ENCODE results near the gene OR4L1. TPM values are rescaled to one million over a fixed set of nuclear protein-coding genes. Genes with fewer than 3 reads are reported as not detected.
"Not testable (repeated sequence)": the region's sequence is repeated elsewhere in the genome, so short reads cannot be mapped to it uniquely, and the experiment has no call there.

OR4L1 gene
- total and polyA plus RNA-seq, 2 donors (not counting 3 experiments of a cell fraction or from before 2014, with no cell fraction given) = not detected

- FAIRE-seq (no peak), DNase-seq (ENCODE audit: low read depth, low spot score) (no peak)
- no peaks in the 10 kb centered on the region for H3K9me1 ChIP-seq (replicated peaks; ENCODE audit: control insufficient read depth, extremely low read depth, insufficient read depth, low read length)
- no peaks in the 10 kb centered on the region for H3K36me3 ChIP-seq (ENCODE audit: control insufficient read depth in 2 of 2, extremely low read depth in 1 of 2, insufficient read depth in 2 of 2, low read length in 2 of 2)
- no peak for TF ChIP-seq CTCF (IDR thresholded peaks at IDR 0.05; ENCODE audit: extremely low read depth in 1 of 2, insufficient read depth in 1 of 2, low read depth in 1 of 2, low read length in 2 of 2)
- no peak for TF ChIP-seq POLR2AphosphoS5 (IDR thresholded peaks at IDR 0.05; ENCODE audit: insufficient read depth, low read depth, low read length)
- TF ChIP-seq MYC (IDR thresholded peaks at IDR 0.05; ENCODE audit: low read depth, low read length) = no peak
- TF ChIP-seq FOS (IDR thresholded peaks at IDR 0.05; ENCODE audit: borderline replicate concordance, insufficient read depth, low read length) = no peak
- no peak for TF ChIP-seq GATA2 (IDR thresholded peaks at IDR 0.05; ENCODE audit: insufficient read depth, insufficient read length, low read depth, low read length)
- TF ChIP-seq MAX (IDR thresholded peaks at IDR 0.05; ENCODE audit: insufficient read depth, insufficient read length) = no peak
- TF ChIP-seq EZH2 (IDR thresholded peaks at IDR 0.05; ENCODE audit: borderline replicate concordance, low read depth, low read length, severe bottlenecking) = no peak
- no peak for TF ChIP-seq JUN (IDR thresholded peaks at IDR 0.05; ENCODE audit: borderline replicate concordance, insufficient read depth, insufficient read length, low read depth)
- no peak for TF ChIP-seq POLR2A (IDR thresholded peaks at IDR 0.05; ENCODE audit: low read depth, low read length)
- H3K79me2 ChIP-seq (ENCODE audit: control insufficient read depth, insufficient read depth, low read length) = no peaks in the 10 kb centered on the region
- H3K4me1 ChIP-seq (ENCODE audit: control insufficient read depth, extremely low read depth, insufficient read depth, low read length) = no peaks in the 10 kb centered on the region
- dilution Hi-C loops (cut with MboI; ENCODE audit: extremely low pct_ligation_motif_present, low sequenced_read_pairs) = no loop called here
- H3K9ac ChIP-seq (replicated peaks; ENCODE audit: extremely low read depth, insufficient read depth, low read length) = no peak overlapping the region
- no peaks in the 10 kb centered on the region for H4K20me1 ChIP-seq (replicated peaks; ENCODE audit: control insufficient read depth, extremely low read depth, insufficient read depth, low read length)
- POLR2A ChIA-PET = no interaction called here
- BruUV-seq (replicated peaks) = no TSS peak
- peaks cover 1% of the 10 kb centered on the region for H3K9me3 ChIP-seq (replicated peaks; ENCODE audit: control insufficient read depth, insufficient read depth, low read length)
- intact Hi-C loops (cut with micrococcal nuclease) = no loop called here
- CTCF ChIA-PET = no interaction called here
- no peaks in the 10 kb centered on the region for H3K27me3 ChIP-seq (ENCODE audit: control insufficient read depth in 2 of 2, insufficient read depth in 2 of 2, low read length in 2 of 2)
- no peak overlapping the region for H2AFZ ChIP-seq (ENCODE audit: low read depth, low read length)
- no peak overlapping the region for H3K27ac ChIP-seq (ENCODE audit: insufficient read depth, low read depth, low read length)
- H3K4me3 ChIP-seq (replicated peaks in 1 of 3; ENCODE audit: insufficient read depth in 1 of 3, low read depth in 1 of 3, low read length in 3 of 3) = no peak overlapping the region
- H3K4me2 ChIP-seq (ENCODE audit: insufficient read depth, low read length) = no peak overlapping the region
Observed at GRCh38 chr14:20093442-20093841, 33.6 kb downstream of the OR4L1 start.

GRCh38 chr14:20098926-20099770, 39.3 kb downstream of the OR4L1 start:
- H3K9me3 ChIP-seq (replicated peaks; ENCODE audit: control insufficient read depth, insufficient read depth, low read length); CTCF ChIA-PET; H3K27me3 ChIP-seq (ENCODE audit: control insufficient read depth in 2 of 2, insufficient read depth in 2 of 2, low read length in 2 of 2); H3K4me3 ChIP-seq (replicated peaks in 1 of 3; ENCODE audit: insufficient read depth in 1 of 3, low read depth in 1 of 3, low read length in 3 of 3); H2AFZ ChIP-seq (ENCODE audit: low read depth, low read length); H3K9me1 ChIP-seq (replicated peaks; ENCODE audit: control insufficient read depth, extremely low read depth, insufficient read depth, low read length); DNase-seq (ENCODE audit: low read depth, low spot score); H3K36me3 ChIP-seq (ENCODE audit: control insufficient read depth in 2 of 2, extremely low read depth in 1 of 2, insufficient read depth in 2 of 2, low read length in 2 of 2); H4K20me1 ChIP-seq (replicated peaks; ENCODE audit: control insufficient read depth, extremely low read depth, insufficient read depth, low read length); dilution Hi-C loops (cut with MboI; ENCODE audit: extremely low pct_ligation_motif_present, low sequenced_read_pairs); BruUV-seq (replicated peaks); intact Hi-C loops (cut with micrococcal nuclease); H3K9ac ChIP-seq (replicated peaks; ENCODE audit: extremely low read depth, insufficient read depth, low read length); H3K27ac ChIP-seq (ENCODE audit: insufficient read depth, low read depth, low read length); POLR2A ChIA-PET; H3K79me2 ChIP-seq (ENCODE audit: control insufficient read depth, insufficient read depth, low read length); H3K4me1 ChIP-seq (ENCODE audit: control insufficient read depth, extremely low read depth, insufficient read depth, low read length); H3K4me2 ChIP-seq (ENCODE audit: insufficient read depth, low read length); FAIRE-seq: not testable (repeated sequence)

Data from endothelial cell of umbilical vein (primary cell).